Astrocyte (in vitro differentiated cells and primary cell): ENCODE results near the gene PRR7. TPM values are rescaled to one million over a fixed set of nuclear protein-coding genes. Genes with fewer than 3 reads are reported as not detected.
"Not testable (repeated sequence)": the region's sequence is repeated elsewhere in the genome, so short reads cannot be mapped to it uniquely, and the experiment has no call there.

Source experiments
- DNase-seq: peaks from one replicate; pipeline ENCODE4 v3.0.0-alpha.2; 2010; ENCODE audit warnings: low read depth
- FAIRE-seq: peaks from 2 replicates; lab custom pipeline; 2011; peaks lifted over from hg19 to GRCh38; lab: Jason Lieb, UNC
- H2AFZ ChIP-seq: 2 replicates; pipeline ENCODE4 v1.6.0; 2012; ENCODE audit warnings: low read depth, low read length, inconsistent platforms
- H3K27ac ChIP-seq: 2 replicates; pipeline ENCODE4 v1.5.1; 2011; ENCODE audit warnings: low read depth, low read length, inconsistent platforms
- H3K27me3 ChIP-seq: 2 replicates; pipeline ENCODE4 v1.6.0; 2011; ENCODE audit warnings: low read length, inconsistent platforms; ENCODE audit not compliant: insufficient read depth
- H3K36me3 ChIP-seq: 2 replicates; pipeline ENCODE4 v1.5.1; 2011; ENCODE audit warnings: low read length, inconsistent platforms; ENCODE audit not compliant: insufficient read depth
- H3K4me1 ChIP-seq: 2 replicates; pipeline ENCODE4 v1.5.1; 2011; ENCODE audit warnings: low read length, inconsistent platforms; ENCODE audit not compliant: insufficient read depth
- H3K4me2 ChIP-seq: 2 replicates; pipeline ENCODE4 v1.6.0; 2012; ENCODE audit warnings: low read length, inconsistent platforms
- H3K4me3 ChIP-seq: 2 replicates; pipeline ENCODE4 v1.5.1; 2011; ENCODE audit warnings: low read depth, mild to moderate bottlenecking, low read length, inconsistent platforms; ENCODE audit not compliant: insufficient read depth
- H3K79me2 ChIP-seq: 2 replicates; pipeline ENCODE4 v1.6.0; 2012; ENCODE audit warnings: mild to moderate bottlenecking, low read length, inconsistent platforms; ENCODE audit not compliant: insufficient read depth
- H3K9ac ChIP-seq: 2 replicates; pipeline ENCODE4 v1.6.0; 2012; ENCODE audit warnings: mild to moderate bottlenecking, low read length, inconsistent platforms
- H3K9me3 ChIP-seq: 2 replicates; pipeline ENCODE4 v1.5.1; 2012; ENCODE audit warnings: low read depth, mild to moderate bottlenecking, low read length, inconsistent platforms; ENCODE audit not compliant: insufficient read depth
- H4K20me1 ChIP-seq: 2 replicates; pipeline ENCODE4 v1.6.0; 2012; ENCODE audit warnings: low read length, inconsistent platforms; ENCODE audit not compliant: insufficient read depth
- H3K27ac Mint-ChIP-seq: one replicate; pipeline ENCODE4 v1.8.0; 2021; ENCODE audit warnings: mild to moderate bottlenecking, mixed read lengths; ENCODE audit not compliant: unreplicated experiment
- H3K27me3 Mint-ChIP-seq: one replicate; pipeline ENCODE4 v1.8.0; 2021; ENCODE audit warnings: low read depth, mixed read lengths; ENCODE audit not compliant: unreplicated experiment
- H3K36me3 Mint-ChIP-seq: one replicate; pipeline ENCODE4 v1.8.0; 2021; ENCODE audit warnings: low read depth, mixed read lengths; ENCODE audit not compliant: unreplicated experiment
- H3K4me1 Mint-ChIP-seq: one replicate; pipeline ENCODE4 v1.8.0; 2021; ENCODE audit warnings: low read depth, mixed read lengths; ENCODE audit not compliant: unreplicated experiment
- H3K4me3 Mint-ChIP-seq: one replicate; pipeline ENCODE4 v1.8.0; 2021; ENCODE audit warnings: mild to moderate bottlenecking, moderate library complexity, mixed read lengths; ENCODE audit not compliant: unreplicated experiment
- H3K9me3 Mint-ChIP-seq: one replicate; pipeline ENCODE4 v1.8.0; 2021; ENCODE audit warnings: mild to moderate bottlenecking, mixed read lengths; ENCODE audit not compliant: unreplicated experiment
- CTCF ChIP-seq: IDR thresholded peaks from 2 replicates; pipeline ENCODE4 v1.5.1; 2011; ENCODE audit warnings: low read depth, mild to moderate bottlenecking, inconsistent platforms, low read length, moderate library complexity; ENCODE audit not compliant: insufficient read depth
- EZH2 ChIP-seq: IDR thresholded peaks from 2 replicates; pipeline ENCODE4 v1.6.1; 2012; ENCODE audit warnings: mild to moderate bottlenecking, low read length, inconsistent platforms; ENCODE audit not compliant: insufficient read depth
- total RNA-seq: library from RNA; stranded (reverse); gene quantifications from 2 replicates; pipeline ENCODE4 v1.2.1, GENCODE V29; 2021

The PRR7 gene
- total RNA-seq, 1 donor from 2014 or later, result 9.9 TPM

DNA sequence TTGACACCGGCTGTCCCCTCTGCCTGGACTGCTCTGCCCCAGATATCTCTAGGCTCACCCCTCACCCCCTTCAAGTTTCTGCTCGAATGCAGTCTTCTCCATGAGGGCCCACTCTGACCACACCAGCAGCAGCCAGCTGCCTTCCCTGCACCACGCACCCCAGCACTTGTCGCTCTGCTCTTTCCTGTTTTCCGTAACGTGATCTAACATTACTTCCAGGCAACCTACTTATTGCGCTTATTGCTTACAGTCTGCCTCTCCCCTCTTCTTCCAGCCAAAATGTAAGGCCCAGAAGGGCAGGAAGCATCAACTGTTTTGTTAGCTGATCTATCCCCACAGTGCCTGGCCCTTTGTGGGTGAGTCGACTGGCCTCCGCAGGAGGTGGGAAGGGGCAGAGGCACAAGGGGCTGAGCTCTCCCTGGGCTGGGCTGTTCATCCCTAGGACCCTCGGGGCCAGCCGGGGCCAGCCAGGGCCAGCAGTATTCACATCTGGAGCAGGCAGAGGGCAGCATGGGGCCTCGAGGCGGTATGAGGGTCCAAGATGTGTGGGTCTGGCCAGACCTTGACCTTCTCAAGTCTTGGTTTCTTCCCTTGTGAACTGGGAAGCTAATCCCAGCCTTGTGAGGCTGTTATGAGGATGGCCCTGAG, 38.4 kb downstream of the PRR7 start:
- peak overlapping the region; percentile 60 for H3K4me3 Mint-ChIP-seq
- no peak for DNase-seq
- H3K27ac Mint-ChIP-seq, result peak overlapping the region; percentile 88
- Histone ChIP-seq H3K4me1 (peaks cover 49% of the 10 kb centered on the region), H3K9me3 (no peaks in the 10 kb centered on the region), H3K9ac (peak overlapping the region; percentile 10), H4K20me1 (peaks cover 91% of the 10 kb centered on the region), H3K27me3 (no peaks in the 10 kb centered on the region), H3K36me3 (peaks cover 41% of the 10 kb centered on the region), H3K4me2 (peak overlapping the region; percentile 13), H2AFZ (no peak overlapping the region), H3K27ac (no peak overlapping the region), H3K4me3 (no peak overlapping the region), H3K79me2 (peaks cover 52% of the 10 kb centered on the region)
- no peaks in the 10 kb centered on the region for H3K9me3 Mint-ChIP-seq
- FAIRE-seq, result no peak
- TF ChIP-seq CTCF (no peak), EZH2 (no peak)
- H3K27me3 Mint-ChIP-seq, result no peaks in the 10 kb centered on the region
- H3K4me1 Mint-ChIP-seq, result peaks cover 51% of the 10 kb centered on the region
- peaks cover 35% of the 10 kb centered on the region for H3K36me3 Mint-ChIP-seq

DNA sequence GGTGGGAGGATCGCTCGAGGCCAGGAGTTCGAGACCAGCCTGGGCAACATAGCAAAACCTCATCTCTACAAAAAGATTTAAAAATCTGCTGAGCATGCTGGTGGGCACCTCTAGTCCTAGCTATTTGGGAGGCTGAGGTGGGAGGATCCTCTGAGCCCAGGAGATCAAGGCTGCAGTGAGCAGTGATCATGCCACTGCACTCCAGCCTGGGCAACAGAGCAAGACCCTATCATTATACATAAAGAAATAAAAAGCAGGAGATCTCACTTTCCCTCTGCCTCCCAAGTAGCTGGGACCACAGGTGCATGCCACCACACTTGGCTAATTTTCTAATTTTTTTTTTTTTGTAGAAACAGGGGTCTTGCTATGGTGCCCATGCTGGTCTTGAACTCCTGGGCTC, 39.1 kb downstream of the PRR7 start:
- H3K9me3 ChIP-seq, H3K9me3 Mint-ChIP-seq, FAIRE-seq, H2AFZ ChIP-seq, H3K9ac ChIP-seq, DNase-seq, H3K4me3 ChIP-seq, H3K27me3 ChIP-seq, H3K27me3 Mint-ChIP-seq, H3K27ac ChIP-seq, H3K4me2 ChIP-seq: not testable (repeated sequence)
- Mint-ChIP-seq H3K27ac (peak overlapping the region; percentile 84), H3K4me1 (peaks cover 47% of the 10 kb centered on the region), H3K36me3 (peaks cover 35% of the 10 kb centered on the region), H3K4me3 (peak overlapping the region; percentile 60)
- peaks cover 59% of the 10 kb centered on the region for H3K79me2 ChIP-seq
- peaks cover 93% of the 10 kb centered on the region for H4K20me1 ChIP-seq
- peaks cover 41% of the 10 kb centered on the region for H3K36me3 ChIP-seq
- H3K4me1 ChIP-seq, result peaks cover 52% of the 10 kb centered on the region

- Histone ChIP-seq H3K36me3 (peaks cover 42% of the 10 kb centered on the region), H3K79me2 (peaks cover 64% of the 10 kb centered on the region), H3K27ac (no peak overlapping the region), H2AFZ (no peak overlapping the region), H3K27me3 (no peaks in the 10 kb centered on the region), H4K20me1 (peaks cover 97% of the 10 kb centered on the region), H3K4me3 (no peak overlapping the region), H3K9ac (no peak overlapping the region), H3K9me3 (no peaks in the 10 kb centered on the region), H3K4me1 (peaks cover 57% of the 10 kb centered on the region), H3K4me2 (no peak overlapping the region)
- Mint-ChIP-seq H3K4me1 (peaks cover 49% of the 10 kb centered on the region), H3K4me3 (no peak overlapping the region), H3K9me3 (no peaks in the 10 kb centered on the region), H3K36me3 (peaks cover 35% of the 10 kb centered on the region), H3K27ac (no peak overlapping the region), H3K27me3 (no peaks in the 10 kb centered on the region)
- FAIRE-seq, result no peak
- DNase-seq, result no peak
- TF ChIP-seq EZH2 (no peak), CTCF (no peak)
Measured at GRCh38 chr5:177486256-177486655, 39.6 kb downstream of the PRR7 start.
